Measurements from ENCODE around the gene PSD2.

Gene PSD2

GRCh38 chr5:139833525-139833924 lies 37.9 kb downstream of the PSD2 start:
- no peak for DNase-seq (ENCODE audit: low read depth in 1 of 2, low spot score in 1 of 2)
- Histone ChIP-seq H3K27ac (replicated peaks) (no peak overlapping the region), H3K4me3 (replicated peaks; ENCODE audit: insufficient read depth, low read length) (no peak overlapping the region), H3K27me3 (ENCODE audit: insufficient read depth, poor library complexity, severe bottlenecking) (no peaks in the 10 kb centered on the region)
- no peak for TF ChIP-seq POLR2AphosphoS5 (IDR thresholded peaks at IDR 0.05; ENCODE audit: low read depth)
- TF ChIP-seq, protein P1, sequence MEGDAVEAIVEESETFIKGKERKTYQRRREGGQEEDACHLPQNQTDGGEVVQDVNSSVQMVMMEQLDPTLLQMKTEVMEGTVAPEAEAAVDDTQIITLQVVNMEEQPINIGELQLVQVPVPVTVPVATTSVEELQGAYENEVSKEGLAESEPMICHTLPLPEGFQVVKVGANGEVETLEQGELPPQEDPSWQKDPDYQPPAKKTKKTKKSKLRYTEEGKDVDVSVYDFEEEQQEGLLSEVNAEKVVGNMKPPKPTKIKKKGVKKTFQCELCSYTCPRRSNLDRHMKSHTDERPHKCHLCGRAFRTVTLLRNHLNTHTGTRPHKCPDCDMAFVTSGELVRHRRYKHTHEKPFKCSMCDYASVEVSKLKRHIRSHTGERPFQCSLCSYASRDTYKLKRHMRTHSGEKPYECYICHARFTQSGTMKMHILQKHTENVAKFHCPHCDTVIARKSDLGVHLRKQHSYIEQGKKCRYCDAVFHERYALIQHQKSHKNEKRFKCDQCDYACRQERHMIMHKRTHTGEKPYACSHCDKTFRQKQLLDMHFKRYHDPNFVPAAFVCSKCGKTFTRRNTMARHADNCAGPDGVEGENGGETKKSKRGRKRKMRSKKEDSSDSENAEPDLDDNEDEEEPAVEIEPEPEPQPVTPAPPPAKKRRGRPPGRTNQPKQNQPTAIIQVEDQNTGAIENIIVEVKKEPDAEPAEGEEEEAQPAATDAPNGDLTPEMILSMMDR (IDR thresholded peaks at IDR 0.05; ENCODE audit: insufficient read depth, low read length), result no peak
- no peak for TF ChIP-seq REST (IDR thresholded peaks at IDR 0.05; ENCODE audit: insufficient replicate concordance, low read depth)
- no peak for TF ChIP-seq GABPA (IDR thresholded peaks at IDR 0.05; ENCODE audit: low read depth)
- TF ChIP-seq SPI1 (IDR thresholded peaks at IDR 0.05; ENCODE audit: borderline replicate concordance, low read depth), result no peak

GRCh38 chr5:139835656-139836055 lies 40.0 kb downstream of the PSD2 start:
- no peak overlapping the region for H3K27ac ChIP-seq (replicated peaks)
- H3K27me3 ChIP-seq (ENCODE audit: insufficient read depth, poor library complexity, severe bottlenecking), result no peaks in the 10 kb centered on the region
- no peak for DNase-seq (ENCODE audit: low read depth in 1 of 2, low spot score in 1 of 2)
- TF ChIP-seq GABPA (IDR thresholded peaks at IDR 0.05; ENCODE audit: low read depth), result no peak
- peak; percentile 86 for TF ChIP-seq REST (IDR thresholded peaks at IDR 0.05; ENCODE audit: insufficient replicate concordance, low read depth)
- no peak overlapping the region for H3K4me3 ChIP-seq (replicated peaks; ENCODE audit: insufficient read depth, low read length)

- TF ChIP-seq POLR2AphosphoS5 (IDR thresholded peaks at IDR 0.05; ENCODE audit: low read depth), result no peak
- no peak for TF ChIP-seq REST (IDR thresholded peaks at IDR 0.05; ENCODE audit: insufficient replicate concordance, low read depth)
- Histone ChIP-seq H3K27ac (replicated peaks) (no peak overlapping the region), H3K4me3 (replicated peaks; ENCODE audit: insufficient read depth, low read length) (no peak overlapping the region), H3K27me3 (ENCODE audit: insufficient read depth, poor library complexity, severe bottlenecking) (no peaks in the 10 kb centered on the region)
- DNase-seq (ENCODE audit: low read depth in 1 of 2, low spot score in 1 of 2), result no peak
Observed at GRCh38 chr5:139836469-139837208, 41.0 kb downstream of the PSD2 start.

- H3K27ac ChIP-seq (replicated peaks), result no peak overlapping the region
- no peak for DNase-seq (ENCODE audit: low read depth in 1 of 2, low spot score in 1 of 2)
- no peaks in the 10 kb centered on the region for H3K27me3 ChIP-seq (ENCODE audit: insufficient read depth, poor library complexity, severe bottlenecking)
- no peak for TF ChIP-seq GABPA (IDR thresholded peaks at IDR 0.05; ENCODE audit: low read depth)
- TF ChIP-seq REST (IDR thresholded peaks at IDR 0.05; ENCODE audit: insufficient replicate concordance, low read depth), result no peak
- TF ChIP-seq, protein P1 (IDR thresholded peaks at IDR 0.05; ENCODE audit: insufficient read depth, low read length), result no peak
- no peak for TF ChIP-seq POLR2AphosphoS5 (IDR thresholded peaks at IDR 0.05; ENCODE audit: low read depth)
- no peak for TF ChIP-seq SPI1 (IDR thresholded peaks at IDR 0.05; ENCODE audit: borderline replicate concordance, low read depth)
- H3K4me3 ChIP-seq (replicated peaks; ENCODE audit: insufficient read depth, low read length), result no peak overlapping the region
Observed at GRCh38 chr5:139837711-139838380, 42.2 kb downstream of the PSD2 start.

Data from HL-60 (cell line).